Measurements from ENCODE around the gene DAPK2.
A peak's percentile ranks its signal among the peaks of the same experiment; 100 is the strongest.

The DAPK2 gene

DNA sequence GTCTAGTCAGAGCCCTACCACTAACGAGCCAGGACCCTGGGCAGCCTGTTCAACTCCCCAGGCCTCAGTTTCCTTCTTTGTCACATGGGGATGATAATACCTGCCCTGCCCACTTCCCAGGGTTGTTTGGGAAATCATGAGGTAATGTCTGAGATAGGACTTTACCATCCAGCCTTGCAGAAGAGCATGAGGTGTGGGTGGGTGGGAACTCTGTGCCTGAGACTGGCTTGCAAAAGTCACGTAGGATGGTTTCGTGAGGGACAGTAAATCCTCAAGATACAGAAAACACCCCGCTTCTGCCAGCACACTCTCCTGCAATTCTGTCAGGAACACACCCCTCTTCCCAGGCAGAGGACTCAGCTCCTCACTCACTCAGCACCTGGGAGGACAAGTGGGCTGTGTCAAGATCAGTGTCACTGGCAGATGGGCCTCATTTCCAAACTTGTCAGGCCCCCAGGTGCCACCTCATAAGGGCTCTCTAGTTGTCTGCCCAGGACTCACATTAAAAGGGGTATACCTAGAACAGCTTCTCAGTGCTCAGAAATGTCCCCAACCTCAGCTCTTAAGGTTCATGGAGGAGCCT is 58.4 kb downstream of the DAPK2 start:
- DNase-seq (ENCODE audit: low read depth) = no peak
- TF ChIP-seq, protein P1, sequence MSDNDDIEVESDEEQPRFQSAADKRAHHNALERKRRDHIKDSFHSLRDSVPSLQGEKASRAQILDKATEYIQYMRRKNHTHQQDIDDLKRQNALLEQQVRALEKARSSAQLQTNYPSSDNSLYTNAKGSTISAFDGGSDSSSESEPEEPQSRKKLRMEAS (IDR thresholded peaks at IDR 0.05; ENCODE audit: low read depth, low read length) = no peak
- no peak overlapping the region for H3K4me3 ChIP-seq (ENCODE audit: low read depth, low read length)

DNA sequence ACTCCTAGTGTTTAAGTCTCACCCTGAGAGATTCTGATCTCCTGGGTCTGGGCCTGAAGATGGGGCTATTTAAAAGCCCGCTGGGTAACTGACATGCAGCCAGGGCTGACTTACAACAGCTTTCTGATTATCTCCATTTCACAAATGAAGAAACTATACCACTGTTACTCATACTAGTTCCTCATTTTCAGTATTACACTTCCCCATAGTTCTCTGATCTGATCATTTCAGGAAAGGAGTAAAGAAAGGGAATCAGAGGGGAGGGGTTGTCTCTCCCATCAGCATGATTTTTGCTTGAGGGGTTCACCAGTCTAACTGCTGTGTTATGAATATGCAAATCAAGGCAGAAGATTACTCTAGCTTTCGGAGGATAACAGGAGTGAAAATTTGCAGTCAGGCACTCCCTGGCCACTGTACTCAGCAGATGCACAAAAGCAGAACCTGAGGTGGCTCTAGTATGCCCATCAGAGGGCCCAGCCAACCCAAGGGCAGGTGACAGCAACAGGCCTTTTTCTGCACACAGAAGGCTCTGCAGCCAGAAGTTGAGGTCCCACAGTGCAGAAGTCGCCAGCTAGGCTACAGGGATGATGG is 59.4 kb downstream of the DAPK2 start:
- DNase-seq (ENCODE audit: low read depth) = peak; percentile 82
- TF ChIP-seq, protein P2, sequence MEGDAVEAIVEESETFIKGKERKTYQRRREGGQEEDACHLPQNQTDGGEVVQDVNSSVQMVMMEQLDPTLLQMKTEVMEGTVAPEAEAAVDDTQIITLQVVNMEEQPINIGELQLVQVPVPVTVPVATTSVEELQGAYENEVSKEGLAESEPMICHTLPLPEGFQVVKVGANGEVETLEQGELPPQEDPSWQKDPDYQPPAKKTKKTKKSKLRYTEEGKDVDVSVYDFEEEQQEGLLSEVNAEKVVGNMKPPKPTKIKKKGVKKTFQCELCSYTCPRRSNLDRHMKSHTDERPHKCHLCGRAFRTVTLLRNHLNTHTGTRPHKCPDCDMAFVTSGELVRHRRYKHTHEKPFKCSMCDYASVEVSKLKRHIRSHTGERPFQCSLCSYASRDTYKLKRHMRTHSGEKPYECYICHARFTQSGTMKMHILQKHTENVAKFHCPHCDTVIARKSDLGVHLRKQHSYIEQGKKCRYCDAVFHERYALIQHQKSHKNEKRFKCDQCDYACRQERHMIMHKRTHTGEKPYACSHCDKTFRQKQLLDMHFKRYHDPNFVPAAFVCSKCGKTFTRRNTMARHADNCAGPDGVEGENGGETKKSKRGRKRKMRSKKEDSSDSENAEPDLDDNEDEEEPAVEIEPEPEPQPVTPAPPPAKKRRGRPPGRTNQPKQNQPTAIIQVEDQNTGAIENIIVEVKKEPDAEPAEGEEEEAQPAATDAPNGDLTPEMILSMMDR (IDR thresholded peaks at IDR 0.05; ENCODE audit: low read depth, low read length) = no peak
- TF ChIP-seq, protein P1 (IDR thresholded peaks at IDR 0.05; ENCODE audit: low read depth, low read length) = peak; percentile 24; the same call in 1 of the 2 replicates
- 0 out of 2 replicates have a peak, but pooled peaks have one; percentile 6 for TF ChIP-seq MYC (IDR thresholded peaks at IDR 0.05; ENCODE audit: low read depth, low read length)
- no peak for TF ChIP-seq POLR2A (IDR thresholded peaks at IDR 0.05; ENCODE audit: extremely low read depth, insufficient read length)

DNA sequence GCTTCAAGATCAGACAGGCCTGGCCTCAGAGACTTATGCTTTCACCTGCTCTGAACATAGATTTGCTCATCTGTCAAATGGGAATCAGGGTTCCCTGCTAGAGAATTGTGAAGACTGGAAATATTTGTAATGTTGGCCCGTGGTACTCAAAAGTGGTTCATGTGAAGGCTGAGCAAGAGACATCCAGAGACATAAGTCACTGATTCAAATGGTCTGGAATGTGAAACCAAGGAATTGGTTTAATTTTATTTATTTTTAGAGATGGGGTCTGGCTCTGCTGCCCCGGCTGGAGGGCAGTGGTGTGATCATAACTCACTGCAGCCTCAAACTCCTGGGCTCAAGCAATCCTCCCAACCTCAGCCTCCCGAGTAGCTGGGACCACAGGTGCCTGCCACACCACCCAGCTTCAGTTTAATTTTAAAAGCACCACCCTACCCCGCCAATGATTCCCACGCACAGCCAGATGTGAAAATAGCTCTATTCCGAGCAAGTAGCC is 60.1 kb downstream of the DAPK2 start:
- no peak for DNase-seq (ENCODE audit: low read depth)
- TF ChIP-seq, protein P2 (IDR thresholded peaks at IDR 0.05; ENCODE audit: low read depth, low read length) = no peak
- TF ChIP-seq, protein P1 (IDR thresholded peaks at IDR 0.05; ENCODE audit: low read depth, low read length) = no peak
- TF ChIP-seq POLR2A (IDR thresholded peaks at IDR 0.05; ENCODE audit: extremely low read depth, insufficient read length) = no peak
- TF ChIP-seq MYC (IDR thresholded peaks at IDR 0.05; ENCODE audit: low read depth, low read length) = no peak

More for the DNA sequence above, 59.4 kb downstream of the DAPK2 start:
- H3K4me3 ChIP-seq (ENCODE audit: low read depth, low read length) = no peak overlapping the region

DNA sequence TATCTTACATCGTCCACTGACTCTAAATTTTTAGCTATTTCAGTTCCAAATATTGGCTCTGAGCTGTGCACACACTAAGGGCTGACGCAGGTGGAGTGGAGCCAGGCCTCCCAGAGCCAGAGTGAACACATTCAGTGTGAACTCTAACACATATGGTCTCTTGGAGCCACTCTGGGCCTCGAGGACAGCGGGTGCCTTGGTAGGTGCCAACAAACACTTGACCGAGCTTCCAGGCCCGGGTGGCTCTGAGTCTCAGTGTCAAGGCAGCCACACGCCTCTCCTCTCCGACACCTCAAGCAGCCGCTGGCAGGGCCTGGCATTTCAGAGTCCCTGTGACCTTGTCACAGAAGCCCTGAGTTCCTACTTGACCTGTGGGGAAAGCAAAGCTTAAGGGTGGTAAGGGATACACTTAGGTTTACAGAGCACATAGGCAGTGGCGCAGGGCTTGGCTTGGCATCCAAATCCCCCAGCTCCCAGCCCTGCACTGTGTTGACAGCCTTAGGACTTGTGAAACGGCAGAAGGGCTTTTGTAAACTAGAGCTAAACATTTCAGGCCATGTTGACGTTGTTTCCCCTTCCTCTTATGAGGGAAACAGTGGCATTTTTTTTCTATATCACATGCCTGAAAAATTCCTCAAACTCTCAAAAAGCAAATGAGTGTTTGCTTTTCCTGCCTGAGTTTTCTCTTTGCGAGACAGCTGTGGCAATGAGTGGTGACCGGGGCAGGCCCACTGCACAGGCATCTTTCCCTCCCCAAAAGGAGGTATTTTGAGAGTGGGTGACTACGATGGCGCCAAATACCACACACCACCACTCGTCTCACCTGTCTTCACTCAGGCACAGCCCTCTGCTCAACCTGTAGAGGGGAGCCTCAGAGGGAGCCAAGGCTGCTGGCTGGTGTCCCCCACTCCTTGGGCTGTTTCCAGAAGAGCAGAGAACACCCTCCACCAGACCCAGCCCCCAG is 60.8 kb downstream of the DAPK2 start:
- TF ChIP-seq MYC (IDR thresholded peaks at IDR 0.05; ENCODE audit: low read depth, low read length) = no peak
- TF ChIP-seq POLR2A (IDR thresholded peaks at IDR 0.05; ENCODE audit: extremely low read depth, insufficient read length) = no peak
- TF ChIP-seq, protein P2 (IDR thresholded peaks at IDR 0.05; ENCODE audit: low read depth, low read length) = no peak
- TF ChIP-seq, protein P1 (IDR thresholded peaks at IDR 0.05; ENCODE audit: low read depth, low read length) = no peak
- no peak overlapping the region for H3K4me3 ChIP-seq (ENCODE audit: low read depth, low read length)
- DNase-seq (ENCODE audit: low read depth) = no peak

More for the DNA sequence above, 60.1 kb downstream of the DAPK2 start:
- no peak overlapping the region for H3K4me3 ChIP-seq (ENCODE audit: low read depth, low read length)

DNA sequence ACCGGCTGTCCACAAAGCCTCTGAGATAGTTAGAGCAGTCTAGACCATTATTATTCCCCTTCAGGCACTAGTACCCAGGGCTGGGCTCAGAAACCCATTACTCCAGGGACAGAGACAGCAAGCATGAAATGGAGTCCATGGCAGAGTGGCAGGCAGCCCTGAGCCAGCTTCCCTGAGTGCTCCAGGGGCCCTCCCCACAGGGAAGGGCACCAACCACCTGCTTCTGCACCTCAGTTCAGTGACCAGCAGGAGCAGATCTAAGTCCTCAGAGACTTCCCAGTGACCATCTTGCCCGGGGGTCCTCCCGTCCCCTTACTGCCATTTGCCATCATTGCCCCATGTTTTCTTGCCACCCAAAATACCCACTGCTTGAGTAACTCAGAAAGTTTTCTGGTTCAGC is 62.0 kb downstream of the DAPK2 start:
- H3K4me3 ChIP-seq (ENCODE audit: low read depth, low read length) = no peak overlapping the region
- no peak for DNase-seq (ENCODE audit: low read depth)
- TF ChIP-seq, protein P2 (IDR thresholded peaks at IDR 0.05; ENCODE audit: low read depth, low read length) = no peak
- TF ChIP-seq POLR2A (IDR thresholded peaks at IDR 0.05; ENCODE audit: extremely low read depth, insufficient read length) = no peak
- TF ChIP-seq MYC (IDR thresholded peaks at IDR 0.05; ENCODE audit: low read depth, low read length) = no peak
- TF ChIP-seq, protein P1 (IDR thresholded peaks at IDR 0.05; ENCODE audit: low read depth, low read length) = no peak
